ENCODE results near the gene FUT2. TPM values are rescaled to one million over a fixed set of nuclear protein-coding genes. Genes with fewer than 3 reads are reported as not detected.
"Not testable (repeated sequence)": the region's sequence is repeated elsewhere in the genome, so short reads cannot be mapped to it uniquely, and the experiment has no call there.

FUT2 gene
- total RNA-seq, 1 donor from 2014 or later, result not detected

GRCh38 chr19:48698046-48698445 lies 2.3 kb downstream of the FUT2 start:
- intact Hi-C loops (cut with micrococcal nuclease), result no loop called here

- intact Hi-C loops (cut with micrococcal nuclease), result no loop called here
Observed at GRCh38 chr19:48702701-48703100, 6.9 kb downstream of the FUT2 start.

- intact Hi-C loops (cut with micrococcal nuclease), result no loop called here
Observed at GRCh38 chr19:48703316-48703715, 7.5 kb downstream of the FUT2 start.

GRCh38 chr19:48705431-48705830 lies 9.7 kb downstream of the FUT2 start:
- intact Hi-C loops (cut with micrococcal nuclease), result no loop called here

GRCh38 chr19:48708471-48708870 lies 12.7 kb downstream of the FUT2 start:
- intact Hi-C loops (cut with micrococcal nuclease), result no loop called here

- intact Hi-C loops (cut with micrococcal nuclease), result loop anchor here (5.0 kb wide), 3 partner anchors 219 to 931 kb away; partner anchors contain the start of genes RRAS and SCAF1
Observed at GRCh38 chr19:48711106-48711662, 15.4 kb downstream of the FUT2 start.

GRCh38 chr19:48713041-48713863 lies 17.5 kb downstream of the FUT2 start:
- intact Hi-C loops (cut with micrococcal nuclease), result loop anchor here (5.0 kb wide), 3 partner anchors 221 to 929 kb away; partner anchors contain the start of genes RRAS and SCAF1

- intact Hi-C loops (cut with micrococcal nuclease), result loop anchor here (1.0 to 5.0 kb wide), 19 partner anchors 12 to 928 kb away; partner anchors contain the start of genes CA11, CYTH2, DHDH and DKKL1
Observed at GRCh38 chr19:48713864-48714755, 18.3 kb downstream of the FUT2 start.

- intact Hi-C loops (cut with micrococcal nuclease), result loop anchor here (1.0 to 5.0 kb wide), 19 partner anchors 11 to 927 kb away; partner anchors contain the start of genes CA11, CYTH2, DHDH and DKKL1
Observed at GRCh38 chr19:48714759-48715675, 19.2 kb downstream of the FUT2 start.

- intact Hi-C loops (cut with micrococcal nuclease), result no loop called here
Observed at GRCh38 chr19:48715681-48716171, 20.0 kb downstream of the FUT2 start.

- intact Hi-C loops (cut with micrococcal nuclease), result no loop called here
Observed at GRCh38 chr19:48716562-48717291, 21.0 kb downstream of the FUT2 start.

- intact Hi-C loops (cut with micrococcal nuclease), result not testable (repeated sequence)
Observed at GRCh38 chr19:48718106-48718505, 22.3 kb downstream of the FUT2 start.

GRCh38 chr19:48718711-48719231 lies 23.0 kb downstream of the FUT2 start:
- intact Hi-C loops (cut with micrococcal nuclease), result no loop called here

GRCh38 chr19:48719263-48720171 lies 23.7 kb downstream of the FUT2 start, which contains the start of gene MAMSTR:
Gene MAMSTR (minus strand): TSS chr19:48719725. CDS start chr19:48719031, 694 bp downstream.
- intact Hi-C loops (cut with micrococcal nuclease), result loop anchor here (1.0 to 10.0 kb wide), 6 partner anchors 19 to 355 kb away; partner anchors contain the start of genes DBP, NUCB1 and SYNGR4

- intact Hi-C loops (cut with micrococcal nuclease), result loop anchor here (1.0 to 10.0 kb wide), 6 partner anchors 18 to 356 kb away; partner anchors contain the start of genes DBP, NUCB1 and SYNGR4
Observed at GRCh38 chr19:48720251-48720612, 24.5 kb downstream of the FUT2 start.

GRCh38 chr19:48720613-48721296 lies 25.0 kb downstream of the FUT2 start:
- intact Hi-C loops (cut with micrococcal nuclease), result loop anchor here (1.0 to 10.0 kb wide), 6 partner anchors 18 to 356 kb away; partner anchors contain the start of genes DBP, NUCB1 and SYNGR4

- intact Hi-C loops (cut with micrococcal nuclease), result loop anchor here (10.0 kb wide), 1 partner anchor 307 kb away; no protein-coding TSS in a partner anchor
Observed at GRCh38 chr19:48722196-48722708, 26.5 kb downstream of the FUT2 start.

Data from T-helper 1 cell treated with Interleukin-12 subunit alpha and Interleukin-12 subunit beta and Interleukin-4 antibody, amounts not matched to agents 30 ng/mL and 1 ng/mL, for 36 hours (primary cell).